Naive thymus-derived CD4-positive, alpha-beta T cell (primary cell): ENCODE data around the gene SETD1B. TPM values are rescaled to one million over a fixed set of nuclear protein-coding genes. Genes with fewer than 3 reads are reported as not detected.

Source experiments
- ATAC-seq: fragments of 150-1000 bp; cut with Tn5 transposase; 2 replicates; pipeline ENCODE4 v1.10.0; 2021; ENCODE audit warnings: mild to moderate bottlenecking, moderate library complexity
- CTCF ChIA-PET: fragments of 350-600 bp; sonication (Branson Sonifier 250); formaldehyde crosslinking; loops from one replicate; lab custom pipeline; 2021; ENCODE audit warnings: antibody characterized with exemption; lab: Charles Lee
- POLR2A ChIA-PET: fragments of 350-600 bp; sonication (Branson Sonifier 250); formaldehyde crosslinking; loops from one replicate; lab custom pipeline; 2021; ENCODE audit warnings: antibody characterized with exemption, inconsistent platforms; lab: Charles Lee
- DNase-seq, 9 donors: peaks; one replicate each; pipeline versions ENCODE4 v3.0.0 to v3.0.0-alpha.2; 2020 to 2022; ENCODE audit warnings: mixed read lengths in 1 of 9
- H3K27ac ChIP-seq: one replicate; pipeline ENCODE4 v1.7.0; 2013; ENCODE audit warnings: mild to moderate bottlenecking, low read depth, low read length, moderate library complexity
- H3K27me3 ChIP-seq, 2 donors: one replicate each; pipeline ENCODE4 v1.7.0; 2013; ENCODE audit warnings: low read length in 2 of 2, mild to moderate bottlenecking in 2 of 2, moderate library complexity in 2 of 2; ENCODE audit not compliant: control insufficient read depth in 2 of 2, insufficient read depth in 2 of 2
- H3K36me3 ChIP-seq, 3 experiments: 1 replicate in 2 of 3; 2 replicates in 1 of 3; pipeline ENCODE4 v1.7.0; 2013; ENCODE audit warnings: low read length in 3 of 3, mild to moderate bottlenecking in 3 of 3, moderate library complexity in 1 of 3; ENCODE audit not compliant: insufficient read depth in 3 of 3, control insufficient read depth in 2 of 3
- H3K4me1 ChIP-seq, 2 donors: one replicate each; pipeline ENCODE4 v1.7.0; 2013; ENCODE audit warnings: low read length in 2 of 2, mild to moderate bottlenecking in 2 of 2, moderate library complexity in 1 of 2; ENCODE audit not compliant: control insufficient read depth in 2 of 2, insufficient read depth in 2 of 2
- H3K4me3 ChIP-seq: 2 replicates; pipeline ENCODE4 v1.7.0; 2013; ENCODE audit warnings: mild to moderate bottlenecking, low read length
- H3K9me3 ChIP-seq, 3 experiments: 1 replicate in 2 of 3; 2 replicates in 1 of 3; pipeline ENCODE4 v1.7.0; 2013; ENCODE audit warnings: low read length in 3 of 3; ENCODE audit not compliant: control insufficient read depth in 2 of 3
- H3K27ac Mint-ChIP-seq, 9 donors: one replicate each; pipeline ENCODE4 v1.8.0; 2020 to 2022; ENCODE audit warnings: mixed read lengths in 9 of 9, mild to moderate bottlenecking in 8 of 9, moderate library complexity in 5 of 9, inconsistent platforms in 2 of 9
- H3K27me3 Mint-ChIP-seq, 5 donors: one replicate each; pipeline ENCODE4 v1.8.0; 2021 to 2022; ENCODE audit warnings: mixed read lengths in 5 of 5, mild to moderate bottlenecking in 1 of 5
- H3K36me3 Mint-ChIP-seq, 5 donors: one replicate each; pipeline ENCODE4 v1.8.0; 2020 to 2022; ENCODE audit warnings: mixed read lengths in 5 of 5, mild to moderate bottlenecking in 3 of 5, inconsistent platforms in 1 of 5
- H3K4me1 Mint-ChIP-seq, 7 donors: one replicate each; pipeline ENCODE4 v1.8.0; 2020 to 2022; ENCODE audit warnings: mixed read lengths in 7 of 7, mild to moderate bottlenecking in 3 of 7, inconsistent platforms in 1 of 7
- H3K4me3 Mint-ChIP-seq, 10 donors: one replicate each; pipeline ENCODE4 v1.8.0; 2020 to 2022; ENCODE audit warnings: mild to moderate bottlenecking in 10 of 10, mixed read lengths in 10 of 10, moderate library complexity in 6 of 10, inconsistent platforms in 2 of 10
- H3K9me3 Mint-ChIP-seq, 11 donors: one replicate each; pipeline ENCODE4 v1.8.0; 2020 to 2022; ENCODE audit warnings: mixed read lengths in 11 of 11, mild to moderate bottlenecking in 4 of 11, inconsistent platforms in 1 of 11, moderate library complexity in 1 of 11
- intact Hi-C, 2 donors: fragments of 100-400 bp; cut with micrococcal nuclease; formaldehyde crosslinking; loops; one replicate each; pipeline ENCODE4 v1.15.1; 2023
- polyA plus RNA-seq, 2 donors: library from polyadenylated mRNA; unstranded; fragments of 300-500 nt; fragmentation: Illumina TruSeq; gene quantifications; one replicate each; pipeline ENCODE4 v1.2.3, GENCODE V29; 2021
- total RNA-seq, 6 experiments: library from RNA in 5 of 6; stranded (reverse) in 5 of 6; gene quantifications; 1 replicate in 5 of 6; 2 replicates in 1 of 6; pipeline ENCODE4 v1.2.3 and lab custom pipeline; 2021 to 2026

Gene SETD1B
- total and polyA plus RNA-seq, 7 experiments from 2014 or later: 2.1 to 124 (median 77.7) TPM

GRCh38 chr12:121814429-121815119 lies 10.8 kb downstream of the SETD1B start:
- H3K36me3 ChIP-seq: peaks cover 7 to 82% (median 31%) of the 10 kb centered on the region in 3 experiments
- no peak for DNase-seq
- no peaks in the 10 kb centered on the region for H3K27me3 ChIP-seq
- H3K27ac Mint-ChIP-seq: peak overlapping the region in 1 of 9 donors; percentile 67
- no peaks in the 10 kb centered on the region for H3K9me3 ChIP-seq
- peaks cover 6 to 36% (median 17%) of the 10 kb centered on the region in 5 donors for H3K36me3 Mint-ChIP-seq
- H3K27ac ChIP-seq: no peak overlapping the region
- intact Hi-C loops: no loop called here
- CTCF ChIA-PET: interaction anchor here (0.7 to 13.4 kb wide), 5 partner anchors 11 to 33 kb away, joined by 3 to 609 read pairs (median 5); partner anchors contain the start of gene RHOF
- peaks cover 0 to 4% (median 0%) of the 10 kb centered on the region in 11 donors for H3K9me3 Mint-ChIP-seq
- peaks cover 24 to 46% (median 35%) of the 10 kb centered on the region in 7 donors for H3K4me1 Mint-ChIP-seq
- POLR2A ChIA-PET: interaction anchor here (0.9 to 28.5 kb wide), 9 partner anchors 8 to 49 kb away, joined by 3 to 1941 read pairs (median 10); partner anchors contain the start of genes RHOF and SETD1B
- H3K27me3 Mint-ChIP-seq: no peaks in the 10 kb centered on the region
- peaks cover 28% of the 10 kb centered on the region in 2 donors for H3K4me1 ChIP-seq
- H3K4me3 Mint-ChIP-seq: peak overlapping the region in 1 of 10 donors; percentile 38
- ATAC-seq: no peak
- H3K4me3 ChIP-seq: no peak overlapping the region

- ATAC-seq (no peak), DNase-seq (no peak)
- Mint-ChIP-seq H3K9me3 (peaks cover 0 to 4% (median 0%) of the 10 kb centered on the region in 11 donors), H3K36me3 (peaks cover 4 to 35% (median 17%) of the 10 kb centered on the region in 5 donors), H3K27me3 (no peaks in the 10 kb centered on the region), H3K4me3 (peak overlapping the region in 3 of 10 donors; percentile 16 to 38 (median 35)), H3K4me1 (peaks cover 23 to 44% (median 34%) of the 10 kb centered on the region in 7 donors), H3K27ac (peak overlapping the region in 4 of 9 donors; percentile 54 to 66 (median 56))
- Histone ChIP-seq H3K27ac (no peak overlapping the region), H3K36me3 (peaks cover 7 to 82% (median 31%) of the 10 kb centered on the region in 3 experiments), H3K4me1 (peaks cover 28% of the 10 kb centered on the region in 2 donors), H3K27me3 (no peaks in the 10 kb centered on the region), H3K4me3 (no peak overlapping the region), H3K9me3 (no peaks in the 10 kb centered on the region)
- intact Hi-C loops: no loop called here
- ChIA-PET POLR2A (interaction anchor here (0.6 to 4.0 kb wide), 9 partner anchors 9 to 538 kb away, joined by 3 to 40 read pairs (median 5); no protein-coding TSS in a partner anchor), CTCF (interaction anchor here (0.6 to 2.5 kb wide), 7 partner anchors 12 to 320 kb away, joined by 3 to 26 read pairs (median 3); partner anchors contain the start of genes RHOF and TMEM120B)
Measured at GRCh38 chr12:121815263-121815662, 11.5 kb downstream of the SETD1B start.

- CTCF ChIA-PET: interaction anchor here (0.9 to 2.5 kb wide), 3 partner anchors 9 to 72 kb away, joined by 3 to 26 read pairs (median 3); partner anchors contain the start of gene RHOF
- Mint-ChIP-seq H3K9me3 (peaks cover 0 to 4% (median 0%) of the 10 kb centered on the region in 11 donors), H3K27ac (peak overlapping the region in 4 of 9 donors; percentile 46 to 84 (median 65)), H3K4me1 (peaks cover 17 to 32% (median 24%) of the 10 kb centered on the region in 7 donors), H3K36me3 (peaks cover 4 to 32% (median 17%) of the 10 kb centered on the region in 5 donors), H3K4me3 (peak overlapping the region in 1 of 10 donors; percentile 44), H3K27me3 (no peaks in the 10 kb centered on the region)
- Histone ChIP-seq H3K36me3 (peaks cover 12 to 85% (median 32%) of the 10 kb centered on the region in 3 experiments), H3K4me1 (peaks cover 13 to 15% of the 10 kb centered on the region in 2 donors), H3K27me3 (no peaks in the 10 kb centered on the region), H3K4me3 (no peak overlapping the region), H3K9me3 (no peaks in the 10 kb centered on the region), H3K27ac (no peak overlapping the region)
- POLR2A ChIA-PET: interaction anchor here (2.5 to 4.0 kb wide), 2 partner anchors 11 to 20 kb away, joined by 17 to 40 read pairs; no protein-coding TSS in a partner anchor
- DNase-seq (no peak), ATAC-seq (no peak)
- intact Hi-C loops: no loop called here
Measured at GRCh38 chr12:121816925-121817647, 13.3 kb downstream of the SETD1B start.

- Mint-ChIP-seq H3K9me3 (peaks cover 0 to 4% (median 0%) of the 10 kb centered on the region in 11 donors), H3K4me3 (no peak overlapping the region), H3K4me1 (peaks cover 14 to 29% (median 22%) of the 10 kb centered on the region in 7 donors), H3K27ac (peak overlapping the region in 1 of 9 donors; percentile 9), H3K27me3 (no peaks in the 10 kb centered on the region), H3K36me3 (peaks cover 4 to 30% (median 17%) of the 10 kb centered on the region in 5 donors)
- ATAC-seq (no peak), DNase-seq (no peak)
- Histone ChIP-seq H3K4me1 (peaks cover 8 to 9% of the 10 kb centered on the region in 2 donors), H3K9me3 (no peaks in the 10 kb centered on the region), H3K4me3 (no peak overlapping the region), H3K36me3 (peaks cover 12 to 90% (median 36%) of the 10 kb centered on the region in 3 experiments), H3K27ac (no peak overlapping the region), H3K27me3 (no peaks in the 10 kb centered on the region)
- ChIA-PET CTCF (interaction anchor here (0.7 to 1.5 kb wide), 2 partner anchors 8 to 39 kb away, joined by 3 to 4 read pairs; no protein-coding TSS in a partner anchor), POLR2A (interaction anchor here (4.0 kb wide), 1 partner anchor 21 kb away, joined by 40 read pairs; no protein-coding TSS in a partner anchor)
- intact Hi-C loops: no loop called here
Measured at GRCh38 chr12:121817648-121818043, 13.8 kb downstream of the SETD1B start.

GRCh38 chr12:121819212-121819949 lies 15.6 kb downstream of the SETD1B start:
- no peak overlapping the region for H3K4me3 Mint-ChIP-seq
- H3K27me3 ChIP-seq: no peaks in the 10 kb centered on the region
- ATAC-seq (no peak), DNase-seq (no peak)
- H3K36me3 Mint-ChIP-seq: peaks cover 4 to 26% (median 11%) of the 10 kb centered on the region in 5 donors
- H3K27ac Mint-ChIP-seq: peak overlapping the region in 1 of 9 donors; percentile 78
- no peak overlapping the region for H3K27ac ChIP-seq
- peaks cover 3 to 15% (median 11%) of the 10 kb centered on the region in 7 donors for H3K4me1 Mint-ChIP-seq
- H3K4me1 ChIP-seq: no peaks in the 10 kb centered on the region
- intact Hi-C loops: no loop called here
- peaks cover 0 to 2% (median 0%) of the 10 kb centered on the region in 11 donors for H3K9me3 Mint-ChIP-seq
- peaks cover 12 to 92% (median 42%) of the 10 kb centered on the region in 3 experiments for H3K36me3 ChIP-seq
- no peaks in the 10 kb centered on the region for H3K9me3 ChIP-seq
- POLR2A ChIA-PET: interaction anchor here (0.5 to 2.0 kb wide), 5 partner anchors 9 to 274 kb away, joined by 3 to 7 read pairs (median 3); partner anchors contain the start of gene SETD1B
- H3K4me3 ChIP-seq: no peak overlapping the region
- CTCF ChIA-PET: no interaction called here
- H3K27me3 Mint-ChIP-seq: no peaks in the 10 kb centered on the region
